ENCODE results near the gene FTCD.
A peak's percentile ranks its signal among the peaks of the same experiment; 100 is the strongest.
"Not testable (repeated sequence)": the region's sequence is repeated elsewhere in the genome, so short reads cannot be mapped to it uniquely, and the experiment has no call there.

FTCD gene

DNA sequence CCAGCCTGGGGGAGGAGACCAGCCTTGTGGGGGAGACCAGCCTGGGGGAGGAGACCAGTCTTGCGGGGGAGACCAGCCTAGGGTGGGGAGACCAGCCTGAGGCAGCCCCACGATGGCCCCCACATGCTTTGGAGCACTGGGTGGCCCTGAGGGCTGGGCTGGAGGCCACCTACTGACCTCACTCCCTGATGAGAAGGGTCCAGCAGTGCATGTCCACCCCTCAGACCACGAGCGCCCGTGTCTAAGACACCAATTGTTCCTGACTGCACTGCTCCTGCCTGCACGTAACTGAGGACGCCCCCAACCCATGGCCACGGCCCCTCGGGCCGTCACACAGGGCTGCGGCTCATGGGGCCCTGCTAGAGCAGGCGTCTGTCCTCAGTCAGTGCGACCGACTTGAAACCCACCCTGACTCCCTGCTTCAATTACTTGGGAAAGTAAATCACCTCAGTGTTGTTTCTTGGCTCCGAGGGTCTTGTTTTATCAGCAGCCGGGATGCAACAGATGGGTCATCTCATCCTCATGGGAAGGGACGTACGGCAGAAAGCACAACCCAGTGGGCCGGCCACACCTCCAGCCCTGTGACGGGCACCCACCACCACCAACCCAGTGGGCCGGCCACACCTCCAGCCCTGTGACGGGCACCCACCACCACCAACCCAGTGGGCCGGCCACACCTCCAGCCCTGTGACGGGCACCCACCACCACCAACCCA lies 28.7 kb upstream of the FTCD start, which contains the start of gene SPATC1L:
SPATC1L (minus strand) TSS at position 550 of the 715 bp plus-strand sequence. CDS start 1,643 bp downstream, outside the sequence.
- Histone ChIP-seq H3K4me2 (peak within 1 kb of the TSS; percentile 70 to 93 (median 86)), H3K9me3 (replicated peaks in 1 of 11) (no peaks in the 10 kb centered on the region), H3K4me3 (peak within 1 kb of the TSS; percentile 59 to 75 (median 70)), H4K20me1 (peaks cover 0 to 10% (median 0%) of the 10 kb centered on the region in 11 experiments; a peak in 3 of 22 replicates), H3K27ac (peak within 1 kb of the TSS in 9 of 11 experiments; percentile 48 to 71 (median 67); a peak in 18 of 22 replicates), H3K36me3 (peaks cover 0 to 17% (median 0%) of the 10 kb centered on the region in 11 experiments; a peak in 3 of 22 replicates), H3K9ac (peak within 1 kb of the TSS; percentile 51 to 81 (median 66); a peak in 21 of 22 replicates), H3K4me1 (peaks cover 9 to 28% (median 15%) of the 10 kb centered on the region in 10 experiments; a peak in 17 of 20 replicates), H3K27me3 (peaks cover 4 to 17% (median 10%) of the 10 kb centered on the region in 11 experiments; a peak in 14 of 22 replicates)
- no peak for TF ChIP-seq Cebpa-rat (IDR thresholded peaks at IDR 0.05)

DNA sequence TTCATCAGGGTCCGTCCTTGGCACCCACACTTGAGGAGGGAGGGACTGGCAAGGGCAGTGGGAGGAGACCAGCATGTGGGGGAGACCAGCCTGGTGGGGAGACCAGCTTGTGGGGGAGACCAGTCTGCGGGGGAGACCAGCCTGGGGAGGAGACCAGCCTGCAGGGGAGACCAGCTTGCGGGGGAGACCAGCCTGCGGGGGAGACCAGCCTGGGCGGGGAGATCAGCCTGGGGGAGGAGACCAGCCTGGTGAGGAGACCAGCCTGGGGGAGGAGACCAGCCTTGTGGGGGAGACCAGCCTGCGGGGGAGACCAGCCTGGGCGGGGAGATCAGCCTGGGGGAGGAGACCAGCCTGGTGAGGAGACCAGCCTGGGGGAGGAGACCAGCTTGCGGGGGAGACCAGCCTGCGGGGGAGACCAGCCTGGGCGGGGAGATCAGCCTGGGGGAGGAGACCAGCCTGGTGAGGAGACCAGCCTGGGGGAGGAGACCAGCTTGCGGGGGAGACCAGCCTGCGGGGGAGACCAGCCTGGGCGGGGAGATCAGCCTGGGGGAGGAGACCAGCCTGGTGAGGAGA lies 28.0 kb upstream of the FTCD start:
- not testable (repeated sequence) for H4K20me1 ChIP-seq; H3K9me3 ChIP-seq (replicated peaks in 1 of 11); H3K27ac ChIP-seq
- H3K27me3 ChIP-seq, result peaks cover 4 to 17% (median 10%) of the 10 kb centered on the region in 11 experiments; a peak in 14 of 22 replicates
- H3K4me2 ChIP-seq, result peak overlapping the region; percentile 51 to 93 (median 86)
- peaks cover 9 to 23% (median 15%) of the 10 kb centered on the region in 10 experiments; a peak in 17 of 20 replicates for H3K4me1 ChIP-seq
- H3K36me3 ChIP-seq, result peaks cover 0 to 12% (median 0%) of the 10 kb centered on the region in 11 experiments; a peak in 1 of 22 replicates
- H3K4me3 ChIP-seq, result peak overlapping the region; percentile 59 to 75 (median 70)
- H3K9ac ChIP-seq, result peak overlapping the region; percentile 51 to 81 (median 66); a peak in 15 of 22 replicates

- Histone ChIP-seq H3K4me1 (peaks cover 9 to 21% (median 14%) of the 10 kb centered on the region in 10 experiments; a peak in 16 of 20 replicates), H3K4me2 (peak overlapping the region in 9 of 11 experiments; percentile 12 to 50 (median 35); a peak in 11 of 22 replicates), H3K36me3 (peaks cover 0 to 5% (median 0%) of the 10 kb centered on the region in 11 experiments; a peak in 1 of 22 replicates), H3K9ac (0 out of 22 replicates have a peak overlapping the region, but pooled peaks of 1 of the 11 experiments have one; percentile 17), H4K20me1 (peaks cover 0 to 8% (median 0%) of the 10 kb centered on the region in 11 experiments; a peak in 3 of 22 replicates), H3K27ac (no peak overlapping the region), H3K4me3 (peak overlapping the region in 1 of 10 experiments; percentile 16; a peak in 1 of 20 replicates), H3K27me3 (peaks cover 4 to 17% (median 10%) of the 10 kb centered on the region in 11 experiments; a peak in 14 of 22 replicates), H3K9me3 (replicated peaks in 1 of 11) (peaks cover 0 to 2% (median under 1%) of the 10 kb centered on the region in 11 experiments; a peak in 4 of 22 replicates)
- no peak for TF ChIP-seq Cebpa-rat (IDR thresholded peaks at IDR 0.05)
Observed at GRCh38 chr21:46182548-46183336, 27.4 kb upstream of the FTCD start.

DNA sequence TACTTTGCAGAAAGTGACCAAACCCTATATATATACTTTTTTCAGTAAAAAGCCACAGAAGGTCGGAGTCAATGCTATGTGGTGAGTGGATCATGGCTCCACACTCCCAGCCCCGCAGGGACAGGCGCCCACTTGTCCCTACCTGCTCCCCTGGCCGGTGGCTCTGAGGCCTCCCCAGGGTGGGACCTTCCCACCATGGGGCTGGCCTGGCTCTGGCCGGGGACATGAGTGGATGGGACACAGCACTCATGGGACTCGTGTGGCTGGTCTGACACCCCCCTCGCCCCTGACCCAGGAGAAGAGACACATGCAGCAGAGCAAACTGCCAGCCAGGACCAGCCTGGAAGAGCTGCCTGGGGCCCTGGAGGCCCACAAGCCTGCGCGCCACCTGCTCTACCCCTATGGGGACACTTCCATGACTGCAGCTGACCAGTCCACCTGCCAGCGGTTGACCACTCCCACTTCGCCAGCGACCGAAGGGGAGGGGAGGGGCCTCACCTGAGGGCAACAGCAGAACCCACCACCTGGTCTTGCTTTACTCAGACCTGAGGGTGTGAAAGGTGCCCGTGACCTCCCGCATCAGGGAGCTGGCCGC lies 26.7 kb upstream of the FTCD start:
- Histone ChIP-seq H3K27ac (no peak overlapping the region), H3K4me2 (no peak overlapping the region), H3K9ac (no peak overlapping the region), H3K27me3 (peaks cover 4 to 17% (median 10%) of the 10 kb centered on the region in 11 experiments; a peak in 14 of 22 replicates), H3K9me3 (replicated peaks in 1 of 11) (peaks cover 1 to 9% (median 8%) of the 10 kb centered on the region in 11 experiments; a peak in 19 of 22 replicates), H3K4me1 (peaks cover 9 to 21% (median 14%) of the 10 kb centered on the region in 10 experiments; a peak in 16 of 20 replicates), H3K4me3 (no peak overlapping the region), H4K20me1 (peaks cover 0 to 8% (median 0%) of the 10 kb centered on the region in 11 experiments; a peak in 3 of 22 replicates), H3K36me3 (no peaks in the 10 kb centered on the region)
- TF ChIP-seq Cebpa-rat (IDR thresholded peaks at IDR 0.05), result no peak

- no peak overlapping the region for H3K27ac ChIP-seq
- peaks cover 7 to 16% (median 14%) of the 10 kb centered on the region in 11 experiments for H3K9me3 ChIP-seq (replicated peaks in 1 of 11)
- H3K4me3 ChIP-seq, result no peak overlapping the region
- H4K20me1 ChIP-seq, result peaks cover 0 to 8% (median 0%) of the 10 kb centered on the region in 11 experiments; a peak in 3 of 22 replicates
- peaks cover 4 to 17% (median 10%) of the 10 kb centered on the region in 11 experiments; a peak in 14 of 22 replicates for H3K27me3 ChIP-seq
- H3K4me2 ChIP-seq, result no peak overlapping the region
- H3K36me3 ChIP-seq, result no peaks in the 10 kb centered on the region
- no peak for TF ChIP-seq Cebpa-rat (IDR thresholded peaks at IDR 0.05)
- H3K9ac ChIP-seq, result no peak overlapping the region
- H3K4me1 ChIP-seq, result peaks cover 9 to 21% (median 14%) of the 10 kb centered on the region in 10 experiments; a peak in 16 of 20 replicates
Observed at GRCh38 chr21:46181436-46181835, 26.1 kb upstream of the FTCD start.

DNA sequence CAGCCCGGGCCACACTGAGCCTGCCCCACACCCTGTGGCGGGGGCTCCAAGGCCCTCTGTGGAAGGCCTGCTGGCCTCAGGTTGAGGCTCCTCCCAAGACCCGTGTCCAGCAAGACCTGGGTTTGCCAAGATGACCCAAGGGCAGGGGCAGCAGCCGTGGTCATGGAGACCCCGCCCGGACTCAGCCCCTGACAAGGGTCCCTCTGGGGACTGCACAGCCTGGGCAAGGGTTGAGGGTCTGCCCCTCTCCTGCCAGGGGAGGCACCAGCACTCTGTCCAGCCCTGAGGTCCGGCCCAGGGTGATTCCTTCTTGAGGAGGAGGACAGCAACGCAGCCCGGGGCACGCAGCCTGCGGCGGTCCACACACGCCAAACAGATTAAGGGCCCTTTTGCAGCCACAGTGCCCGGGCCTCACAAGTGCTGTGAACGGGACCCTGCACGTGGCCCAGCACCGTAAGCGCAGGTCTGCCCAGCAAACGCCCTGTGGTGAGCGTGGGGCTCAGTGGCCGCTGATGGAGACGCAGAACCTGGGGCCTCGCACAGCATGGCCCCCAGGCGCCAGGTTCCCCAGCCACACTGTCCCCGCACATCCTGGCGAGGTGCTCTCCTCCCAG lies 25.5 kb upstream of the FTCD start:
- peak overlapping the region in 5 of 11 experiments; percentile 2 to 32 (median 29); a peak in 5 of 22 replicates for H3K27ac ChIP-seq
- peaks cover 0 to 8% (median 0%) of the 10 kb centered on the region in 11 experiments; a peak in 3 of 22 replicates for H4K20me1 ChIP-seq
- H3K36me3 ChIP-seq, result no peaks in the 10 kb centered on the region

DNA sequence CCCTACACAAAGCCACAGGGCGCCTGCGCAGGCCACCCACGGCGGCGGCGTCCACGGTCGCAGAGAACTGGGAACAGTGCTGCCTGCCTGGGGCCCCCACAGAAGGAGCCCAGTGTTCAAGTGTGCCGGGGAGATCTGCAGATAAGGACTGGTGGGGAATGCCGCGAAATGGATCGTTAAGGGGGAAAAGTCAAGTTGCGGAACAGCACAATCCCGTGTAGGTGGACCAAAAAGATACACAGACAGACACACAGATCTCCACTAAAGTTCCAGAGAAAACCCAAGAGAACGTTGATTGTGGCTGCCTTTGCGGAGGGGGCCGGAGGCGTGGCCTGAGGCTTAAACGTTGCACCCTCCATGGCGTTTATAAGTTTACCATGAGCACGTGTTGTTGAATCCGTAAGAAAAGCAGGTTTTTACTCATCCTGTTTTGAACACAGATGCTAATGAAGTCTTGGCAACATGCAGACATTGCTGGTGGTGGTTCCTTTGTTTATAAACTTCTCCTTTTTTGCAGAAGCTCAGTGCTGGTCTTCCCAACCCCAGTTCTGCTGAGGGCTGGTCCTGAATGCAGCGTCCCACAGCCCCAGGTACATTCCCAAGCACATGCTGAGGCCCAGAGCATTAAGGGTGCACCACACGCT lies 24.8 kb upstream of the FTCD start:
- Histone ChIP-seq H3K4me1 (peaks cover 2 to 21% (median 12%) of the 10 kb centered on the region in 10 experiments; a peak in 16 of 20 replicates), H3K27me3 (peaks cover 4 to 15% (median 10%) of the 10 kb centered on the region in 11 experiments; a peak in 14 of 22 replicates), H3K36me3 (no peaks in the 10 kb centered on the region), H3K27ac (peak overlapping the region in 5 of 11 experiments; percentile 2 to 32 (median 29); a peak in 6 of 22 replicates), H3K9me3 (replicated peaks in 1 of 11) (peaks cover 19 to 28% (median 24%) of the 10 kb centered on the region in 11 experiments), H3K4me2 (peak overlapping the region in 4 of 11 experiments; percentile 7 to 53 (median 26); a peak in 3 of 22 replicates), H4K20me1 (peaks cover 0 to 8% (median 0%) of the 10 kb centered on the region in 11 experiments; a peak in 3 of 22 replicates), H3K9ac (no peak overlapping the region; a peak in 1 of 22 replicates), H3K4me3 (no peak overlapping the region)
- TF ChIP-seq Cebpa-rat (IDR thresholded peaks at IDR 0.05), result no peak

More for the DNA sequence above, 25.5 kb upstream of the FTCD start:
- H3K9me3 ChIP-seq (replicated peaks in 1 of 11), result peaks cover 12 to 21% (median 19%) of the 10 kb centered on the region in 11 experiments
- peaks cover 8 to 21% (median 14%) of the 10 kb centered on the region in 10 experiments; a peak in 16 of 20 replicates for H3K4me1 ChIP-seq
- no peak overlapping the region for H3K4me3 ChIP-seq
- H3K4me2 ChIP-seq, result peak overlapping the region in 4 of 11 experiments; percentile 7 to 53 (median 26); a peak in 3 of 22 replicates
- H3K9ac ChIP-seq, result no peak overlapping the region; a peak in 1 of 22 replicates
- TF ChIP-seq Cebpa-rat (IDR thresholded peaks at IDR 0.05), result no peak
- H3K27me3 ChIP-seq, result peaks cover 4 to 17% (median 10%) of the 10 kb centered on the region in 11 experiments; a peak in 14 of 22 replicates
